K562 (cell line): ENCODE measurements around the gene PNPLA8. TPM values are rescaled to one million over a fixed set of nuclear protein-coding genes. Genes with fewer than 3 reads are reported as not detected.
A peak's percentile ranks its signal among the peaks of the same experiment; 100 is the strongest.

Source experiments
- ATF1 ChIP-seq, 2 experiments: fragments of 450-650 bp in 1 of 2; IDR thresholded peaks; 2 replicates each; pipeline ENCODE4 v1.6.1; 2016; ENCODE audit warnings: missing compliant biosample characterization in 1 of 2, missing genetic modification characterization in 1 of 2
- CHD1 ChIP-seq: fragments of 200-600 bp; sonication (generic); IDR thresholded peaks from one replicate; pipeline ENCODE4 v1.6.1; 2012; ENCODE audit warnings: mild to moderate bottlenecking, moderate library complexity, low read length, inconsistent platforms
- EP400 ChIP-seq: fragments of 450-650 bp; IDR thresholded peaks from 2 replicates; pipeline ENCODE4 v1.6.1; 2017; ENCODE audit warnings: antibody characterized with exemption, mild to moderate bottlenecking, moderate library complexity
- FOS ChIP-seq: IDR thresholded peaks from 3 replicates; pipeline ENCODE4 v1.6.1; 2011; ENCODE audit not compliant: insufficient read length; ENCODE audit errors: extremely low read depth
- SMAD3 ChIP-seq: fragments of 450-650 bp; formaldehyde crosslinking; conservative IDR thresholded peaks from 2 replicates; pipeline ENCODE4 v1.4.0; 2020; ENCODE audit warnings: mild to moderate bottlenecking
- SMARCE1 ChIP-seq: fragments of 450-650 bp; IDR thresholded peaks from 2 replicates; pipeline ENCODE4 v1.7.1; 2016; ENCODE audit warnings: mild to moderate bottlenecking
- ZNF140 ChIP-seq: fragments of 250-450 bp; sonication (Bioruptor Pico); IDR thresholded peaks from 2 replicates; pipeline ENCODE4 v1.8.0; 2021; ENCODE audit warnings: moderate library complexity, mild to moderate bottlenecking, inconsistent platforms
- ZNF766 ChIP-seq: fragments of 200-800 bp; sonication (Bioruptor generic); conservative IDR thresholded peaks from 2 replicates; pipeline ENCODE4 v1.6.1; 2016; ENCODE audit warnings: missing genetic modification characterization, missing compliant biosample characterization
- polyA plus RNA-seq, 8 experiments: library from polyadenylated mRNA; depleted of rRNA in 4 of 8; stranded (reverse) in 5 of 8; unstranded in 3 of 8; fragments of >200 nt; fragmentation: Nextera tagmentation in 2 of 8; fragmentation: Illumina TruSeq in 1 of 8; extraction: Ambion mirVana in 2 of 8; extraction: Trizol in 1 of 8; gene quantifications; 2 replicates each; pipeline versions ENCODE4 v1.2.1 to v1.2.3, GENCODE V29; 2011 to 2014; ENCODE audit warnings: inconsistent platforms in 1 of 8, missing spikeins in 1 of 8
- total RNA-seq, 7 experiments: library from RNA; depleted of rRNA in 6 of 7; stranded (reverse); fragments of >200 nt in 6 of 7; fragmentation: Illumina TruSeq in 2 of 7; extraction: Trizol in 2 of 7; gene quantifications; 2 replicates each; pipeline versions ENCODE4 v1.2.1 to v1.2.3, GENCODE V29; 2011 to 2021; ENCODE audit warnings: low replicate concordance in 1 of 7
- TF ChIP-seq, protein P1 (sequence below): fragments of 450-650 bp; IDR thresholded peaks from 2 replicates; pipeline ENCODE4 v1.6.1; 2014; ENCODE audit warnings: low read depth, mild to moderate bottlenecking, moderate library complexity, borderline replicate concordance
- TF ChIP-seq, protein P2 (sequence below), 2 experiments: IDR thresholded peaks in 1 of 2; conservative IDR thresholded peaks in 1 of 2; 2 replicates each; pipeline ENCODE4 v1.6.1; 2016; ENCODE audit warnings: low read depth in 2 of 2, mild to moderate bottlenecking in 1 of 2, missing compliant biosample characterization in 1 of 2, missing genetic modification characterization in 1 of 2, moderate library complexity in 1 of 2
- TF ChIP-seq, protein P3 (sequence below): sonication (generic); formaldehyde crosslinking; IDR thresholded peaks from 2 replicates; pipeline ENCODE4 v1.9.0; 2022; ENCODE audit warnings: mild to moderate bottlenecking, missing genetic modification reagents
- TF ChIP-seq, protein P4 (sequence below), 2 experiments: fragments of 450-650 bp in 1 of 2; sonication (generic) in 1 of 2; formaldehyde crosslinking in 1 of 2; IDR thresholded peaks in 1 of 2; conservative IDR thresholded peaks in 1 of 2; 2 replicates each; pipeline versions ENCODE4 v1.6.1 to v1.8.1; 2016 to 2023; ENCODE audit warnings: mild to moderate bottlenecking in 2 of 2, moderate library complexity in 2 of 2, inconsistent platforms in 1 of 2, missing genetic modification reagents in 1 of 2

The PNPLA8 gene
- total and polyA plus RNA-seq, 9 of the 15 experiments (the other 6 are each of a cell fraction or from before 2014, with no cell fraction given): 12.8 to 27.6 (median 16.3) TPM

DNA sequence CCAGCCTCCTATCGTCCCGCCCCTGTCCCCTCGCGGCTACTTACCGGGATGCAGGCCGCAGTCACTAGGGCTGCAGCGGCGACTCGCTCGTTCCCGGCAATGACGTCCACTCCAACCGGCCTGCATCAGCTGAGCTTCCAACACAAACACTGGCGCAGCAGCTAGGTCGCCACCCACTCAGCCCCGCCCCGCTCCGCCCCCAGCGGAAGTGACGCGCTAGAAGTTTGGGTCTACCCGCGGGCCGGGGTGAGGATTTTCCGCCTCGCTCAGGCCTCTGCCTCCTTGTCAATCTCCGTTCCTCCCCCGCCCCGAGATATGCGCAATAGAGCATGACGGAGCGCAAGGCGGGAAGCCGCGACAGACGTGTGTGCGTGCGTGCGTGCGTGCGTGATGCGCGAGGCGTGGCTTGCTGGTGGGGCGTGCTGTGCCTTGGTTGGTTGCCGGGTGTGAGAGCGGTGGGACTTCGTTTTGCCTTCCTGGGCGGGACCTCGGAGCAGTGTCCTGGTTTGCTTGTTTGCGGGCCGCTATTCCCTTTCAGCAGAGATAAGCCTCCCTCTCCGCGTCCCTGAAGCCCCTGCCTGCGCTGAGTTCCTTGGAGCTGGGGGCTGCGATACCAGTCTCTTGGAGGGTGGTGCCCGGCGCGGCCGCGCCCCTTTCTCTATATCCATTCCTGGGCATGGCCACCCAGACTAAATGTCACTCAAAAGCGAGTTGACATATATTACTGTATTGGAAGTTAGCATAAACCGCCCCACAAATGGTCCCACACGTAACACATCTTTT lies at the start of gene PNPLA8 (continued):
- TF ChIP-seq, protein P1, sequence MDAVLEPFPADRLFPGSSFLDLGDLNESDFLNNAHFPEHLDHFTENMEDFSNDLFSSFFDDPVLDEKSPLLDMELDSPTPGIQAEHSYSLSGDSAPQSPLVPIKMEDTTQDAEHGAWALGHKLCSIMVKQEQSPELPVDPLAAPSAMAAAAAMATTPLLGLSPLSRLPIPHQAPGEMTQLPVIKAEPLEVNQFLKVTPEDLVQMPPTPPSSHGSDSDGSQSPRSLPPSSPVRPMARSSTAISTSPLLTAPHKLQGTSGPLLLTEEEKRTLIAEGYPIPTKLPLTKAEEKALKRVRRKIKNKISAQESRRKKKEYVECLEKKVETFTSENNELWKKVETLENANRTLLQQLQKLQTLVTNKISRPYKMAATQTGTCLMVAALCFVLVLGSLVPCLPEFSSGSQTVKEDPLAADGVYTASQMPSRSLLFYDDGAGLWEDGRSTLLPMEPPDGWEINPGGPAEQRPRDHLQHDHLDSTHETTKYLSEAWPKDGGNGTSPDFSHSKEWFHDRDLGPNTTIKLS: peak; percentile 57; the same call in 1 of the 2 replicates
- TF ChIP-seq SMARCE1 (0 out of 2 replicates have a peak, but pooled peaks have one; percentile 54), ZNF140 (CRISPR knock-in tag) (no peak), FOS (no peak), EP400 (peak; percentile 88), CHD1 (peak; percentile 71), SMAD3 (CRISPR knock-in tag) (0 out of 2 replicates have a peak, but pooled peaks have one; percentile 49), ZNF766 (no peak), ATF1 (CRISPR knock-in tag; IDR thresholded peaks at IDR 0.05) (peak; percentile 56; the same call in 1 of the 2 replicates), ATF1 (tag; IDR thresholded peaks at IDR 0.05) (peak; percentile 99)
- TF ChIP-seq, protein P2, sequence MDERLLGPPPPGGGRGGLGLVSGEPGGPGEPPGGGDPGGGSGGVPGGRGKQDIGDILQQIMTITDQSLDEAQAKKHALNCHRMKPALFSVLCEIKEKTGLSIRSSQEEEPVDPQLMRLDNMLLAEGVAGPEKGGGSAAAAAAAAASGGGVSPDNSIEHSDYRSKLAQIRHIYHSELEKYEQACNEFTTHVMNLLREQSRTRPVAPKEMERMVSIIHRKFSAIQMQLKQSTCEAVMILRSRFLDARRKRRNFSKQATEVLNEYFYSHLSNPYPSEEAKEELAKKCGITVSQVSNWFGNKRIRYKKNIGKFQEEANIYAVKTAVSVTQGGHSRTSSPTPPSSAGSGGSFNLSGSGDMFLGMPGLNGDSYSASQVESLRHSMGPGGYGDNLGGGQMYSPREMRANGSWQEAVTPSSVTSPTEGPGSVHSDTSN (CRISPR knock-in tag; IDR thresholded peaks at IDR 0.05; ENCODE audit: low read depth): peak; percentile 76; the same call in 1 of the 2 replicates
- TF ChIP-seq, protein P2 (tag; conservative IDR thresholded peaks at IDR 0.05; ENCODE audit: low read depth): peak; percentile 94
- TF ChIP-seq, protein P3, sequence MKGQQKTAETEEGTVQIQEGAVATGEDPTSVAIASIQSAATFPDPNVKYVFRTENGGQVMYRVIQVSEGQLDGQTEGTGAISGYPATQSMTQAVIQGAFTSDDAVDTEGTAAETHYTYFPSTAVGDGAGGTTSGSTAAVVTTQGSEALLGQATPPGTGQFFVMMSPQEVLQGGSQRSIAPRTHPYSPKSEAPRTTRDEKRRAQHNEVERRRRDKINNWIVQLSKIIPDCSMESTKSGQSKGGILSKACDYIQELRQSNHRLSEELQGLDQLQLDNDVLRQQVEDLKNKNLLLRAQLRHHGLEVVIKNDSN (CRISPR knock-in tag): peak; percentile 78
- TF ChIP-seq, protein P4, sequence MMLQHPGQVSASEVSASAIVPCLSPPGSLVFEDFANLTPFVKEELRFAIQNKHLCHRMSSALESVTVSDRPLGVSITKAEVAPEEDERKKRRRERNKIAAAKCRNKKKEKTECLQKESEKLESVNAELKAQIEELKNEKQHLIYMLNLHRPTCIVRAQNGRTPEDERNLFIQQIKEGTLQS (IDR thresholded peaks at IDR 0.05): peak; percentile 82
- TF ChIP-seq, protein P4 (CRISPR knock-in tag; conservative IDR thresholded peaks at IDR 0.05): peak; percentile 77
